H1 (cell line): ENCODE results near the gene MRPS27. TPM values are rescaled to one million over a fixed set of nuclear protein-coding genes. Genes with fewer than 3 reads are reported as not detected.

Experiments
- CTCF ChIA-PET: fragments of 300-600 bp; sonication (Branson Sonifier 250); formaldehyde crosslinking; loops from one replicate; lab custom pipeline; 2021; ENCODE audit not compliant: partially characterized antibody; lab: Charles Lee
- POLR2A ChIA-PET: fragments of 300-600 bp; sonication (Branson Sonifier 250); formaldehyde crosslinking; loops from one replicate; lab custom pipeline; 2021; ENCODE audit warnings: inconsistent platforms; ENCODE audit not compliant: partially characterized antibody; lab: Charles Lee
- DNase-seq, 2 experiments: peaks; one replicate each; pipeline versions ENCODE4 v3.0.0 to v3.0.0-alpha.2; 2010 to 2022; ENCODE audit warnings: low spot score in 2 of 2, low read depth in 1 of 2, mixed read lengths in 1 of 2
- FAIRE-seq: peaks from 2 replicates; lab custom pipeline; 2011; peaks lifted over from hg19 to GRCh38; lab: Jason Lieb, UNC
- H2AFZ ChIP-seq: 2 replicates; pipeline ENCODE4 v1.8.1; 2012; ENCODE audit warnings: low read length, inconsistent platforms
- H2AK5ac ChIP-seq: 2 replicates; pipeline ENCODE4 v1.6.1; 2013; ENCODE audit warnings: low read depth, low read length
- H2BK120ac ChIP-seq: replicated peaks from 2 replicates; pipeline ENCODE3; 2013; ENCODE audit warnings: low read depth, low read length, inconsistent platforms
- H2BK12ac ChIP-seq: 2 replicates; pipeline ENCODE4 v1.6.1; 2013; ENCODE audit warnings: low read depth, low read length
- H2BK15ac ChIP-seq: 2 replicates; pipeline ENCODE4 v1.6.1; 2013; ENCODE audit warnings: low read length
- H2BK20ac ChIP-seq: 2 replicates; pipeline ENCODE4 v1.6.1; 2013; ENCODE audit warnings: low read length
- H2BK5ac ChIP-seq: 2 replicates; pipeline ENCODE4 v1.6.1; 2013; ENCODE audit warnings: low read depth, low read length
- H3K14ac ChIP-seq: 2 replicates; pipeline ENCODE4 v1.6.1; 2013; ENCODE audit warnings: inconsistent platforms; ENCODE audit not compliant: insufficient read length
- H3K18ac ChIP-seq: 2 replicates; pipeline ENCODE4 v1.6.1; 2013; ENCODE audit warnings: low read length; ENCODE audit errors: extremely low read depth
- H3K23ac ChIP-seq: 2 replicates; pipeline ENCODE4 v1.6.1; 2013; ENCODE audit warnings: inconsistent platforms; ENCODE audit not compliant: insufficient read length
- H3K23me2 ChIP-seq: 2 replicates; pipeline ENCODE4 v1.6.1; 2013; ENCODE audit warnings: low read depth, low read length
- H3K27ac ChIP-seq: 2 replicates; pipeline ENCODE4 v1.6.1; 2011; ENCODE audit warnings: low read depth, low read length, inconsistent platforms
- H3K27me3 ChIP-seq, 4 experiments: replicated peaks in 1 of 4; 1 replicate in 1 of 4; 2 replicates in 3 of 4; pipeline versions ENCODE4 v1.6.1 to v1.8.1; 2011 to 2013; ENCODE audit warnings: low read length in 3 of 4, mild to moderate bottlenecking in 3 of 4, inconsistent platforms in 2 of 4, mixed read lengths in 2 of 4, moderate library complexity in 1 of 4; ENCODE audit not compliant: control insufficient read depth in 3 of 4, insufficient read depth in 3 of 4; ENCODE audit errors: extremely low read depth in 1 of 4
- H3K36me3 ChIP-seq, 4 experiments: 2 replicates each; pipeline versions ENCODE4 v1.6.1 to v1.8.1; 2011 to 2013; ENCODE audit warnings: mild to moderate bottlenecking in 4 of 4, low read length in 3 of 4, moderate library complexity in 2 of 4, control low read depth in 1 of 4, inconsistent platforms in 1 of 4; ENCODE audit not compliant: insufficient read depth in 4 of 4, control insufficient read depth in 2 of 4
- H3K4ac ChIP-seq: replicated peaks from 2 replicates; pipeline ENCODE3; 2013; ENCODE audit warnings: low read length, low read depth, mixed read lengths, inconsistent platforms; ENCODE audit not compliant: insufficient read length
- H3K4me1 ChIP-seq, 4 experiments: replicated peaks in 1 of 4; 1 replicate in 1 of 4; 2 replicates in 3 of 4; pipeline versions ENCODE4 v1.6.1 to v1.8.1; 2011 to 2013; ENCODE audit warnings: low read length in 3 of 4, inconsistent platforms in 2 of 4, mixed read lengths in 1 of 4; ENCODE audit not compliant: insufficient read depth in 4 of 4, control insufficient read depth in 3 of 4
- H3K4me2 ChIP-seq, 2 experiments: 2 replicates each; pipeline versions ENCODE4 v1.6.1 to v1.8.1; 2011 to 2013; ENCODE audit warnings: low read depth in 2 of 2, low read length in 2 of 2, control low read depth in 1 of 2, inconsistent platforms in 1 of 2, mild to moderate bottlenecking in 1 of 2; ENCODE audit not compliant: insufficient read depth in 1 of 2
- H3K4me3 ChIP-seq, 4 experiments: fragments of 200-600, 300-600 bp in 1 of 4; sonication (generic), shearing (Covaris generic), sonication (Bioruptor Twin) in 1 of 4; 2 replicates each; pipeline versions ENCODE4 v1.5.1 to v1.8.1; 2011 to 2016; ENCODE audit warnings: low read length in 4 of 4, low read depth in 3 of 4, control low read depth in 2 of 4, inconsistent platforms in 2 of 4, mild to moderate bottlenecking in 2 of 4, mixed read lengths in 1 of 4, moderate library complexity in 1 of 4; ENCODE audit not compliant: insufficient read depth in 2 of 4; ENCODE audit errors: extremely low read depth in 1 of 4
- H3K56ac ChIP-seq: replicated peaks from 2 replicates; pipeline ENCODE3; 2013; ENCODE audit warnings: low read depth, mild to moderate bottlenecking, mixed read lengths, low read length, inconsistent platforms; ENCODE audit not compliant: insufficient read length
- H3K79me1 ChIP-seq: 2 replicates; pipeline ENCODE4 v1.6.1; 2013; ENCODE audit warnings: low read depth, low read length, control low read depth
- H3K79me2 ChIP-seq, 2 experiments: 2 replicates each; pipeline versions ENCODE4 v1.6.1 to v1.8.1; 2012 to 2013; ENCODE audit warnings: low read length in 2 of 2, mild to moderate bottlenecking in 2 of 2, inconsistent platforms in 1 of 2; ENCODE audit not compliant: insufficient read depth in 2 of 2, control insufficient read depth in 1 of 2
- H3K9ac ChIP-seq, 4 experiments: replicated peaks in 1 of 4; 1 replicate in 1 of 4; 2 replicates in 3 of 4; pipeline versions ENCODE4 v1.6.1 to v1.8.1; 2011 to 2013; ENCODE audit warnings: low read depth in 3 of 4, low read length in 3 of 4, control low read depth in 2 of 4, mild to moderate bottlenecking in 2 of 4, moderate library complexity in 2 of 4, inconsistent platforms in 1 of 4; ENCODE audit errors: extremely low read depth in 1 of 4
- H3K9me3 ChIP-seq, 2 experiments: 2 replicates each; pipeline versions ENCODE4 v1.6.1 to v1.8.1; 2012 to 2013; ENCODE audit warnings: mild to moderate bottlenecking in 2 of 2, moderate library complexity in 2 of 2, control low read depth in 1 of 2, inconsistent platforms in 1 of 2, low read depth in 1 of 2, low read length in 1 of 2, mixed read lengths in 1 of 2; ENCODE audit not compliant: insufficient read depth in 2 of 2
- H4K20me1 ChIP-seq, 2 experiments: replicated peaks in 1 of 2; 2 replicates each; pipeline versions ENCODE3 to v1.8.1; 2011 to 2013; ENCODE audit warnings: inconsistent platforms in 2 of 2, low read length in 2 of 2, mild to moderate bottlenecking in 1 of 2; ENCODE audit not compliant: insufficient read depth in 2 of 2, control insufficient read depth in 1 of 2
- H4K5ac ChIP-seq: 2 replicates; pipeline ENCODE4 v1.6.1; 2013; ENCODE audit warnings: low read length, low read depth, mixed read lengths, inconsistent platforms; ENCODE audit not compliant: insufficient read length
- H4K8ac ChIP-seq: 2 replicates; pipeline ENCODE4 v1.8.0; 2013; ENCODE audit warnings: mild to moderate bottlenecking, moderate library complexity, low read length, inconsistent platforms; ENCODE audit not compliant: insufficient read depth; ENCODE audit errors: extremely low read depth
- H4K91ac ChIP-seq: replicated peaks from 2 replicates; pipeline ENCODE3; 2013; ENCODE audit warnings: low read length, mixed read lengths, inconsistent platforms; ENCODE audit not compliant: insufficient read length
- CTBP2 ChIP-seq: IDR thresholded peaks from 2 replicates; pipeline ENCODE4 v1.7.0; 2011; ENCODE audit warnings: borderline replicate concordance, mild to moderate bottlenecking, moderate library complexity, mixed read lengths, low read length; ENCODE audit not compliant: insufficient read depth, insufficient read length
- EP300 ChIP-seq, 2 experiments: IDR thresholded peaks; 1 replicate in 1 of 2; 2 replicates in 1 of 2; pipeline ENCODE4 v1.6.1; 2011 to 2012; ENCODE audit warnings: low read depth in 2 of 2, low read length in 2 of 2, mild to moderate bottlenecking in 2 of 2, borderline replicate concordance in 1 of 2, inconsistent platforms in 1 of 2, moderate library complexity in 1 of 2
- GABPA ChIP-seq: IDR thresholded peaks from 2 replicates; pipeline ENCODE4 v1.6.1; 2011; ENCODE audit warnings: mild to moderate bottlenecking, low read length, moderate library complexity, borderline replicate concordance; ENCODE audit not compliant: insufficient read depth
- HDAC6 ChIP-seq: IDR thresholded peaks from one replicate; pipeline ENCODE4 v1.7.1; 2012; ENCODE audit warnings: low read depth, mild to moderate bottlenecking, inconsistent platforms, low read length, moderate library complexity
- MAX ChIP-seq: IDR thresholded peaks from 2 replicates; pipeline ENCODE4 v1.6.1; 2012; ENCODE audit warnings: inconsistent platforms
- RAD21 ChIP-seq, 2 experiments: IDR thresholded peaks in 1 of 2; conservative IDR thresholded peaks in 1 of 2; 2 replicates each; pipeline ENCODE4 v1.6.1; 2011; ENCODE audit warnings: low read depth in 2 of 2, low read length in 2 of 2, improper control_type of control experiment in 1 of 2, inconsistent platforms in 1 of 2, mild to moderate bottlenecking in 1 of 2, moderate library complexity in 1 of 2
- USF2 ChIP-seq: IDR thresholded peaks from 2 replicates; pipeline ENCODE4 v1.6.1; 2011; ENCODE audit warnings: low read length, improper control_type of control experiment
- YY1 ChIP-seq: IDR thresholded peaks from 2 replicates; pipeline ENCODE4 v1.6.1; 2011; ENCODE audit warnings: low read depth, mild to moderate bottlenecking, low read length
- WGBS, 2 experiments: shearing (Covaris generic) in 1 of 2; methylation state at CpG; one replicate each; pipeline versions ENCODE4 v1.1.6 to v1.1.7; 2013 to 2015; ENCODE audit warnings: low lambda C conversion rate in 2 of 2, mixed read lengths in 2 of 2, inconsistent platforms in 1 of 2, low coverage in 1 of 2, missing lambda C conversion rate in 1 of 2; ENCODE audit not compliant: insufficient replicate concordance in 2 of 2, insufficient coverage in 1 of 2, insufficient read length in 1 of 2; ENCODE audit errors: extremely low coverage in 1 of 2, missing lambda C conversion rate in 1 of 2; 5-methylcytosine and 5-hydroxymethylcytosine counted together
- polyA plus RNA-seq, 7 experiments: library from polyadenylated mRNA; depleted of rRNA in 3 of 7; stranded (reverse) in 5 of 7; unstranded in 2 of 7; fragments of >200 nt in 5 of 7; fragments of 200-250 nt in 2 of 7; gene quantifications; 1 replicate in 5 of 7; 2 replicates in 1 of 7; 4 replicates in 1 of 7; pipeline versions ENCODE4 v1.2.1 to v1.2.3, GENCODE V29; 2011 to 2013; ENCODE audit warnings: missing spikeins in 2 of 7, mixed read lengths in 2 of 7
- total RNA-seq: library from RNA; stranded (reverse); fragmentation: NEBNext Ultra II Directional; extraction: Animal tissue kit (Norgen Biotek cat#: 25700); gene quantifications from 2 replicates; pipeline ENCODE4 v1.2.1, GENCODE V29; 2021
- TF ChIP-seq, protein P1 (sequence below): IDR thresholded peaks from 2 replicates; pipeline ENCODE4 v1.6.1; 2012; ENCODE audit warnings: low read length, inconsistent platforms

The MRPS27 gene
- total and polyA plus RNA-seq, 2 of the 8 experiments (the other 6 are each of a cell fraction or from before 2014, with no cell fraction given), result 93.2 to 102 TPM

- H3K23ac ChIP-seq, result no peak overlapping the region
- FAIRE-seq, result no peak
- peaks cover 0 to 6% (median 4%) of the 10 kb centered on the region in 4 experiments; a peak in 4 of 7 replicates for H3K4me1 ChIP-seq
- H4K5ac ChIP-seq, result no peak overlapping the region
- no peak overlapping the region for H2AK5ac ChIP-seq
- CTCF ChIA-PET, result interaction anchor here (0.6 to 5.0 kb wide), 8 partner anchors 9 to 189 kb away, joined by 3 to 38 read pairs (median 12); no protein-coding TSS in a partner anchor
- no peak overlapping the region for H3K4ac ChIP-seq
- H3K9ac ChIP-seq, result no peak overlapping the region; a peak in 1 of 7 replicates
- H4K20me1 ChIP-seq, result no peaks in the 10 kb centered on the region
- no peaks in the 10 kb centered on the region for H3K9me3 ChIP-seq
- no peak overlapping the region for H2AFZ ChIP-seq
- H2BK5ac ChIP-seq, result no peak overlapping the region
- H2BK12ac ChIP-seq, result 0 out of 2 replicates have a peak overlapping the region, but pooled peaks have one; percentile 22
- 0 out of 2 replicates have a peak overlapping the region, but pooled peaks have one; percentile 28 for H4K8ac ChIP-seq
- no peak overlapping the region for H3K56ac ChIP-seq
- H3K27me3 ChIP-seq, result no peaks in the 10 kb centered on the region
- no peak overlapping the region for H3K14ac ChIP-seq
- no peaks in the 10 kb centered on the region for H3K23me2 ChIP-seq
- no peak overlapping the region for H3K4me2 ChIP-seq
- H3K18ac ChIP-seq, result no peak overlapping the region; the same call in 1 of the 2 replicates
- 91% methylated on average over 4 of the region's 4 CpGs; no CpG with 5 or more reads in 1 of the 2 experiments for WGBS, 2 experiments
- no peak overlapping the region for H4K91ac ChIP-seq
- no peak overlapping the region for H3K4me3 ChIP-seq
- H2BK20ac ChIP-seq, result no peak overlapping the region
- H3K36me3 ChIP-seq, result peaks cover 0 to 13% (median 4%) of the 10 kb centered on the region in 4 experiments; a peak in 3 of 8 replicates
- H3K79me1 ChIP-seq, result no peaks in the 10 kb centered on the region
- no peaks in the 10 kb centered on the region for H3K79me2 ChIP-seq
- no peak overlapping the region for H2BK120ac ChIP-seq
- no peak overlapping the region for H3K27ac ChIP-seq
- DNase-seq, result no peak
- POLR2A ChIA-PET, result interaction anchor here (1.0 to 2.0 kb wide), 3 partner anchors 10 to 44 kb away, joined by 3 to 6 read pairs (median 3); partner anchors contain the start of genes MRPS27 and PTCD2
- H2BK15ac ChIP-seq, result no peak overlapping the region
- TF ChIP-seq YY1, result no peak
- no peak for TF ChIP-seq RAD21 (IDR thresholded peaks at IDR 0.05 in 1 of 2, conservative IDR thresholded peaks at IDR 0.05 in 1 of 2; ENCODE audit: low read depth in 2 of 2, low read length in 2 of 2)
- TF ChIP-seq EP300 (IDR thresholded peaks at IDR 0.05; ENCODE audit: borderline replicate concordance in 1 of 2, low read depth in 2 of 2, low read length in 2 of 2), result no peak
- TF ChIP-seq HDAC6, result no peak
- no peak for TF ChIP-seq MAX
- no peak for TF ChIP-seq GABPA
- TF ChIP-seq, protein P1, sequence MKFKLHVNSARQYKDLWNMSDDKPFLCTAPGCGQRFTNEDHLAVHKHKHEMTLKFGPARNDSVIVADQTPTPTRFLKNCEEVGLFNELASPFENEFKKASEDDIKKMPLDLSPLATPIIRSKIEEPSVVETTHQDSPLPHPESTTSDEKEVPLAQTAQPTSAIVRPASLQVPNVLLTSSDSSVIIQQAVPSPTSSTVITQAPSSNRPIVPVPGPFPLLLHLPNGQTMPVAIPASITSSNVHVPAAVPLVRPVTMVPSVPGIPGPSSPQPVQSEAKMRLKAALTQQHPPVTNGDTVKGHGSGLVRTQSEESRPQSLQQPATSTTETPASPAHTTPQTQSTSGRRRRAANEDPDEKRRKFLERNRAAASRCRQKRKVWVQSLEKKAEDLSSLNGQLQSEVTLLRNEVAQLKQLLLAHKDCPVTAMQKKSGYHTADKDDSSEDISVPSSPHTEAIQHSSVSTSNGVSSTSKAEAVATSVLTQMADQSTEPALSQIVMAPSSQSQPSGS, result no peak
- no peak for TF ChIP-seq USF2
- no peak for TF ChIP-seq CTBP2
Measured at GRCh38 chr5:72364951-72365350, 44.9 kb upstream of the MRPS27 start.
